Measurements from ENCODE around the gene OTOGL.
"Not testable (repeated sequence)": the region's sequence is repeated elsewhere in the genome, so short reads cannot be mapped to it uniquely, and the experiment has no call there.

OTOGL gene

GRCh38 chr12:80190001-80190400 lies 90.7 kb downstream of the OTOGL start:
- no peak for DNase-seq

- DNase-seq, result no peak
Observed at GRCh38 chr12:80192087-80192486, 92.8 kb downstream of the OTOGL start.

DNA sequence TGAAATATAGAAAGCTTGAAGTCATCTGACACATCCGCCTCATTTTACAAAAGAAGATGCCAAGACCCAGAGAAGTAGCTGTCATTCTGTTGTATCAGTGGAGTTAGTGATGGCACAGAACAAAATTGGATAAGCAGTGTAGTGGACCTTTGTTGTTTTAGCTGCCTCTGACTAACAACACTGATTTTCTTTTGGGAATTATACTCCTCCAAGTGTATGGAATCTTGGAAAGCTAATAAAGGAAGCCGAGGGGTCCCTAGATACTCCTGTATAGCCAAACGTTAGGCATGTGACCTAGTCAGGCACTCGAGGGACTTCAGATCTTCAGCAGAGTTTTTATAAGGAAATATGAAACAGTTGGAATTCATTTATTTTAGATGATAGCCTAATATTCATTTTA lies 94.5 kb downstream of the OTOGL start:
- no peak for DNase-seq

DNA sequence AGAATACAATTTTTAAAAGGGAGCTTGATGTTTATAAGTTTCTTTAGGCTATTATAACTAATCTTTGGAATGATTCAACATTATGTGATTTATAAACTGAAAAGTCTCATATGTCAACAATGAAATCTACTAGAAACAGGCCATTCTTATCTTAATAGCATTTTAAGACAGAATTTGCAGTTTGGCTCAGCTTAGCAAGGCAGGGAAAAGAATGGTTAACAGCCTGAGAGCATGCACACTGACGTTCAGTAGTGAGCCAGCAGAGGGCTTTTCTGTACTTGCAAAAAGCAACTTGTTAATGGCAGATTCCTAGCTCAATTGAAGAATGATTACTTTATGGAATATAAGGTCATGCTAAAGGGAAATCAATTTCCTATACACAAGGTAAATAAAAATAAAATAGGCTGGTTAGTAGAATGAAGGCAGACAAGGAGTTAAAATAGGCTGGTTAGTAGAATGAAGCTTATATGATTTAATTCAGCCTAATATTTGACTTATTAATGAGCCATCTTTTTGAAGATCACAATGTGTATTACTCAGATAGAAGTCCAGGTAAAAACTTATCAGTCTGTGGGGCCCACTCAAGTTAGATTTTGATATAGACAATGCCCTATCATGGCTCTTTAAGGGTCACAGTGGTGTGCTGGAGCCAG lies 95.9 kb downstream of the OTOGL start:
- no peak for DNase-seq

GRCh38 chr12:80195737-80196136 lies 96.4 kb downstream of the OTOGL start:
- DNase-seq, result no peak

GRCh38 chr12:80196419-80196818 lies 97.1 kb downstream of the OTOGL start:
- DNase-seq, result no peak

DNA sequence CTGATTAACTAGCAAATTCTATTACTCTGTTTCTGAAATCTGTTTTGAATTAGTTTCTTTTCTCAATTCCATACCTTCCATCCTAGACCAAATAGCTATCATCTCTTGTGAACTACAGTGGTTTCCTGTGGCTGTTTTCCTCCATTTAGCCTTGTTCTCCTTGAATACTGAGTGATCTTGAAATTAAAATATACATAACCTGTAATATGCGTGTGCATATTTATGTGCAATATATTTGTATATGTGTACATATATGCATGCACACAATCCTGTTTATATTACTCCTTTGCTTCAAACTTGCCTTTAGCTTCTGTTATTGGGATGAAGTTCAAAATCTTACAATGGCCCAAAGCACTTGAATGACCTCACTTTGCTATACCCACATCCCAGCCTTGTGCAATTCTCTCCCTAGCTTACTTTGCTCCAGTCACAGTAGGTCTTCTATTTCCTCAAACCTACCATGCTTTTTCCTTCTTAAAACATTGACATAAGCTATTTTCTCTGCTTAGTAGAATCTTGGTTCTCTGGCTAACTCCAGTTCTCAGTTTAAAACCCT lies 99.5 kb downstream of the OTOGL start:
- no peak for DNase-seq

GRCh38 chr12:80199931-80200330 lies 100.6 kb downstream of the OTOGL start:
- no peak for DNase-seq

DNA sequence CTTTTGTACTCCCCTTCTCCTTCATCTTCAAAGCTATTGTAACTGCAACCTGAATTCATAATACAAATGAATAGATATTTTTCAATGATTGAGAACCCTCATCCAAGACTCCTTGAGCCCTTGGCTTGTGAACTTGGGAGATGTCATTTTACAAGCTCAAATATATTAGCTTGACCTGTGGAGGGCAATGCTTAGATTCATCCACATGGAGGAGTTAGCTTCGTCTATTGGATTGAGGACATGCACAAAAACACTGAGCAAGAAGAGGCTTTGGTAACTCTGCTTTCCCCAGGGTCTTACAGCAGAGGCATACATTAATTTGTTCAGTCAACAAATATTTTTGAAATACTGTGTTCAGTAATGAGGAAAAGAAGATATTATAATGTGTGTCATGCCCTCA lies 101.1 kb downstream of the OTOGL start:
- DNase-seq, result no peak

DNA sequence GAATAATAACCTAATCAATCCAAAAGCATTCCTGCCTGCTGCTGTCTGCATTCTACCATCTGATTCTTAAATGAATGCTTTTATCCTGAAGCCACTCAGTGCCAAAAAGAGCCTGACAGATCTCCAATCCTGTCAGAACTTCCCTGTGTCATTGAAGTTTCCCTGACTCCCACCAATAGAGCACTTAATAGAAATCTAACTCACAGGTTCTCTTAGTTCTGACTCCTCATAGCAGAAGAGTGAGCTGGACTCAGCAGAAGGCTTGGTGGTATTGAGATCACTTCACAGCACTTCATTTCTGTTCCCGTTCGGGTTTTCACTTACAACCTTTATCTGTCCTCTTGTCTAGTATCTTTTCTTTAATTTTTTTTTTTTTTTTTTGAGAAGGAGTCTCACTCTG lies 102.6 kb downstream of the OTOGL start:
- DNase-seq, result no peak

GRCh38 chr12:80205960-80206359 lies 106.6 kb downstream of the OTOGL start:
- DNase-seq, result no peak

DNA sequence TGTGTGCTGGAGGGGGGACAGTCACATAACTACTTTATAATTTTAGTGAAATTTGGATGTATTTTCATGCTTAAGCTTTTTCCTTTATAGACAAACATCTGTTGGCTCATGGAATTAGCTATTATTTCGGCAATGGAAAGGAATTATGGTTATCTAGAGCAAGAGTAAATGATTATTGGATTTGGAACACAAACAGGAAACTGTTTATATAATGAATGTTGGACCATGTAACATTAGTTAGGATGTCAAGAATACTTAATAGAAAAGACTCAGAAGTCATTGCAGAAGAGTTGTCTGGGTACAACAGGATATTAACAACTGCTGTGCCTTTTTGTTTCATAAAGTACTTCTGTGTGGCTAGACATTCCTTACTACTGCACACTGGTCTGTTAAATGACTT lies 108.7 kb downstream of the OTOGL start:
- no peak for DNase-seq

DNA sequence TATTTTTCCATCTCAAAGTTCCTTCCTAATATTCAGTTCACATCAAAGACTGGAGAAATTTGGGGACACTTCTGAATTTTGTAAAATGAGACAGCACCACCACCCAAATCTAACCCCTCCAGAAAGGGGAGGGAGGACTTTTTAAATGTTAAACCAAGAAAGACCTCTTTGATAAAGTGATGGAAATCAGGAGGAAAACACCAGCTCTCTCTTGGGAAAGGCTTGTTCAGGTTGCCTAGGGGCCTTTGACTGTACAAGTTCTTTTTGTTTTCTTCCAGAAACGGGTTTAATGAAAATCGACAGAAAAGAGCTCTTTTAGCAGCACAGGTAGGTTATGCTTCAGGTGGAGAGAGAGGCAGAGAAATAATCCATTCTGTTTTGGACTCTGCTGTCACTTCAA lies 112.3 kb downstream of the OTOGL start:
- DNase-seq, result no peak

DNA sequence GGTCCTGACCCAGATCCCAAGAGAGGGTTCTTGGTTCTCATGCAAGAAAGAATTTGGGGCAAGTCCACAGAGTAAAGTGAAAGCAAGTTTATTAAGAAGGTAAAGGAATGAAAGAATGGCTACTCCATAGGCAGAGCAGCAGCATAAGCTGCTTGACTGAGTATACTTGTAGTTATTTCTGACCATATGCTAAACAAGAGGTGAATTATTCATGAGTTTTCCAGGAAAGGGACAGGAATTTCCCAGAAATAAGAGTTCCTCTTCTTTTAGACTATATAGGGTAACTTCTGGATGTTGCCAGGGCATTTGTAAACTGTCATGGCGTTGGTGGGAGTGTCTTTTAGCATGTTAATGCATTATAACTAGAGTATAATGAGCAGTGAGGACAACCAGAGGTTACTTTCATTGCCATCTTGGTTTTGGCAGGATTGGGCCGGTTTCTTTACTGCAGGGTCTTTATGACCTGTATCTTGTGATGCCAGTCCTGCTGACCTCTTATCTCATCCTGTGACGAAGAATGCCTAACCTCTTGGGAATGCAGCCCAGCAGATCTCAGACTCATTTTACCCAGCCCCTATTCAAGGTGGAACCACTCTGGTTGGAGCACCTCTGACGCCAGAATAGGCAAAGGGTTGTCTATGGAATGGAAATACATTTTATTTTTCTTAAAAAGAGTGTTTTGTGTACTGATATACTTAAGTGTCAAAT lies 113.8 kb downstream of the OTOGL start:
- no peak for DNase-seq

- DNase-seq, result no peak
Observed at GRCh38 chr12:80213871-80214270, 114.5 kb downstream of the OTOGL start.

- DNase-seq, result no peak
Observed at GRCh38 chr12:80217011-80217535, 117.7 kb downstream of the OTOGL start.

GRCh38 chr12:80218925-80219324 lies 119.6 kb downstream of the OTOGL start:
- DNase-seq, result not testable (repeated sequence)

DNA sequence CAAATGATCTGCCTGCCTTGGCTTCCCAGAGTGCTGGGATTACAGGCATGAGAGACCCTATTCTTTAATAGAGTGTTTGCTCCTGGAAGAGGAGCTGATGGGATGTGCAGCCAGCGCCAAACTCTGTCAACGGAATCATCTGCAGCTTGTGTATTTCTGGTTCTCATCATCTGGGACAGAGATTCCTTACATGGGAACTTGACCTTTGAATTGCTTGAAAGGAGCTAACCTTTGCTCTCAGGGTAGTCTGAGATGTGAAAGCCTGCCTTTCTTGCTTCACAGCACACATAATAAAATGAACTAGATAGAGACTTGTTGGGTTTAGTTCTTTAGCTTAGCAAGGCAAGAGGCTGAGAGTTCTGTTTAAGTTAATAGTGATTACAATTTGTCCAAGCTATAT lies 120.0 kb downstream of the OTOGL start:
- DNase-seq, result no peak

DNA sequence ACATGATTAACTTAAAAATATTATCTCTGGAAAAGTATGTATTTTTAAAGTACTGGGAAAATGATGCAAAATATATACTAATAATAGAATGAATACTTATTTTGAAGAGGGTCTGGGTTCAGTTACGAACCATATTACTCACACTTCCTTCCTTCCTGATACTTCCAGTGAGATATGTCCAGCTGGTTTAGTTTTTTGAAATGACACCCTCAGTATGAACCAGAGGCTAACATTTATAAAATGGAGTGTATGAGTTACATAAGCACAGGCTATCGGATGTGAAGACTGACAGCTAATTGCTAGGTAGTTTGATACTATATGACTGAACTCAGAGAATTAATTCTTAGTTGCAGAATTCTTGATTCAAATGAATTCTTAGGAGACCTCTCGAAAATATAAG lies 122.9 kb downstream of the OTOGL start:
- DNase-seq, result no peak

GRCh38 chr12:80226576-80226975 lies 127.2 kb downstream of the OTOGL start:
- no peak for DNase-seq

- not testable (repeated sequence) for DNase-seq
Observed at GRCh38 chr12:80227904-80228303, 128.6 kb downstream of the OTOGL start.

DNA sequence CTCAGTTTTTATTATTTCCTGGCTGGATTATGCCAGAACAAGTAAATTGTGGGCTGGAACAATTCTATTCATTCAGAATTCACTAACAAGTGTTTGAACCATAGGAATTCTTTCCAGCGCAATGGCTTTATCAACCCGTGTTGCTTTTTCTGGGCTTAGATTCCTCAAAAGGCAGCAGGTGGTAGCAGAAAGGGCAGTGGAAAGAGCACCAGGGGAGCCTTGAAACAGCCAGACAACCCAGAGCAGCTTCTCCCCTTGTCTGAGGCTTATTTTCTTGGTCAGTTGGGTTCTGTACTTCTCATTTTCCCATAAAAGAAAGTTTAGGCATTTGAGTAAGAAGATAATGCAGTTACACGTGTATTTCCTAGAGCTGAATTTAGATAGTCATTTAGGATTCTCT lies 130.7 kb downstream of the OTOGL start:
- DNase-seq, result no peak

DNA sequence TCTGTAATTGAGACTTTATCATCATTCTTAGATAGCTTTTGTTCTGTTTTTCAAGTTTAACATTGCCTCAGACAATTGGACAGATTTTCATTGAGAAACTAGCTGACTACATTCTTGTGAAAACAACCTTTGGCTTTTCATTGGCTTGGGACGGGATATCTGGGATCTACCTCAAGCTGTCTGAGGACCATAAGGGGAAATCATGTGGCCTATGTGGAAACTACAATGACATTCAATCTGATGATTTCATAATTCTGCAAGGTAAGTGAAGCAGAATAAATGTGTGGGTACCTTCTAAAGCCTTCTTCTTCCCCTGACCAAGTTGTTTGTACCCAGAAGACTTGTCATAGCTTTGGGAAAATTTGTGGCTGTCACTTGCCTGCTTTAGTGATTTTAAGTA lies 133.5 kb downstream of the OTOGL start:
- DNase-seq, result no peak

DNA sequence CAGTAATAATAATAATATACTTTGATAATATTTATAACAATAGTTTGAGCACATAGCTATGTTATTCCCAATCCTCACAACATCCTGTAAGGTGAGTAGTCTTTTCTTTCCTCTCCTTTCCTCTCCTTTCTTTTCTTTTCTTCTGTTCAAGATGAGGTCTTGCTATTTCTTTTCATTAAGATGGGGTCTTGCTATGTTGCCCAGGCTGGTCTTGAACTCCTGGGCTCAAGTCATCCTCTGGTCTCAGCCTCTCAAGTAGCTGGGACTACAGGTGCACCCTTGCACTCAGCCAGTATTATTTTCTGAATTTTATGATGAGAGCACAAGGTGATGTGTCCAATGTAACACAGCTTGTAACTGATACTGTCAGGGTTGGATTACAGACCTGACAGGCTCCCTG lies 134.6 kb downstream of the OTOGL start:
- DNase-seq, result no peak

Measured in activated T-cell treated with anti-CD3 and anti-CD28 coated beads, Interleukin-2, amount 50 U/mL, for 48 hours (primary cell).